ENCODE measurements around the gene LCP2. TPM values are rescaled to one million over a fixed set of nuclear protein-coding genes. Genes with fewer than 3 reads are reported as not detected.

Gene LCP2
- not detected in 5 replicates for total RNA-seq (2022; extraction: Qiagen RNA extraction; ENCODE audit: low read depth)

DNA sequence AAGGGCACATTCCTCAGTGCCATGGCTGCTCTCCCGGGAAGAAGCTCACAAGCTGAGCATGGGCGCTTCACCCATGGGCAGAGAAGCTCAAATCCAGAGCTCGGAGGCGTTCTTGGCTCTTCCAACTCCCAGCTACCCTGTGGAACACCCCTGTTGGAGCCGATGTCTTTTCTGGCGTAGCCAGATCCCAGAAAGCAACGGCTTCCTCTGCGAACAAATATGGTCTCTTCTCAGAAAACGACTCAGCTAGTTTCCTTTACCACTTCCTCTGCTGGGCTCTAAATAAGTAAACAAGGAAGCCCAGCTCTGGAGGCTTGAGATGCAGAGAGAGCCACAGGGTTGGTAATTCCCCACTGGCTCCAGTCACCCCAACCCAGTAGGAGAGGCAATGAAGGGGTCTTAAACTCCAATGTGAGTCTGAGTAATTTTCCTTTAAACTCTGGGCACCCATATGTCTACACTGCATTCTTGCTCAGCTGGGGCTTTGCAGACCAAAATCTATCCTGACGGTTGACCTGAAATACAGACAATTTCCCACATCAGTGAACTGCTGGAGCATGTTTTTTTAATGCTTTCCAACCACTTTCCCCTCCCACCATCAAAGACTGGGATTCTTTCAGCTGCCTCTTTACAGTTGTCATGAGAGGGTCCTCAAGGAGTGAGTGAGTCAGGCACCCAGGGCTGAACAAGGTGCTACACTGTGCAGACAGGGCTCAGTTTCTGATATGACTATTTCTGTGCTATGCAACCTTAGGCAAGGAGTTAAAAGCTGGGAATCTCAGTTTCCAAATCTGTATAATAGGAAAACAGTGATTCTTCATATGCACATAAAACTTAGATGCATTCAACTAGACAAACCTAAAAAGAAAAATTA lies at the start of gene LCP2:
LCP2 (minus strand) TSS at position 189 of the 874 bp plus-strand sequence; CDS start at position 23, 166 bp downstream.

DNA sequence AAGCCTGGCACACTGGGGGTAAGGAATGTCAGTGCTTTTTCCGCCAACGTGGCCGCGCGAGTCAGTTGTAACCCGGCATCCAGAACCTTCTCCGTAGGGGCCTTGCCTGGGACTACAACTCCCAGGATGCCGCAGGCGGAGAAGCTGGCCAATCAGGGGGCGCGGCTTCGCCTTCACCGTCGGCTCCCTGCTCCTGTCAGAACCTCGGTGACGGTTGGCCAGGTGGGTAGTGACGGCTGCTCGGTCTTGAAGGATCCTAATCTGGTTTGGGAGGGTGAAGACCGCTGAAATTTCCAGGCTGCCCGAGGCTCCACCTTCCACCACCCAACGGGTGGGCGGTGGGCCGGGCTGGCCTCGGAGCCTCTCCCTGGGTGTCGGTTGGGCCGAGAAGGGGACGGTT lies 64.8 kb downstream of the LCP2 start, which contains the start of gene C5orf58:
C5orf58 (plus strand) TSS at position 200 of the 400 bp plus-strand sequence. CDS start 1,992 bp downstream, outside the sequence.

Other genes starting within 250 kb of the LCP2 start
- not detected in 5 replicates for gene FOXI1, start 191.9 kb downstream of the LCP2 start, total RNA-seq (2022; extraction: Qiagen RNA extraction; ENCODE audit: low read depth)
- not detected in 5 replicates for gene C5orf58, start 64.8 kb downstream of the LCP2 start, total RNA-seq (2022; extraction: Qiagen RNA extraction; ENCODE audit: low read depth)
- 0.05 TPM in 1 of 5 replicates, not detected in the others for gene KCNMB1, start 91.6 kb upstream of the LCP2 start, total RNA-seq (2022; extraction: Qiagen RNA extraction; ENCODE audit: low read depth)
- not detected in 5 replicates for gene KCNIP1, start 206.2 kb upstream of the LCP2 start, total RNA-seq (2022; extraction: Qiagen RNA extraction; ENCODE audit: low read depth)

Data from A549 treated with RU486 at 1 μM for 4 hours (cell line).